ENCODE data around the gene WBP2.

WBP2 gene

DNA sequence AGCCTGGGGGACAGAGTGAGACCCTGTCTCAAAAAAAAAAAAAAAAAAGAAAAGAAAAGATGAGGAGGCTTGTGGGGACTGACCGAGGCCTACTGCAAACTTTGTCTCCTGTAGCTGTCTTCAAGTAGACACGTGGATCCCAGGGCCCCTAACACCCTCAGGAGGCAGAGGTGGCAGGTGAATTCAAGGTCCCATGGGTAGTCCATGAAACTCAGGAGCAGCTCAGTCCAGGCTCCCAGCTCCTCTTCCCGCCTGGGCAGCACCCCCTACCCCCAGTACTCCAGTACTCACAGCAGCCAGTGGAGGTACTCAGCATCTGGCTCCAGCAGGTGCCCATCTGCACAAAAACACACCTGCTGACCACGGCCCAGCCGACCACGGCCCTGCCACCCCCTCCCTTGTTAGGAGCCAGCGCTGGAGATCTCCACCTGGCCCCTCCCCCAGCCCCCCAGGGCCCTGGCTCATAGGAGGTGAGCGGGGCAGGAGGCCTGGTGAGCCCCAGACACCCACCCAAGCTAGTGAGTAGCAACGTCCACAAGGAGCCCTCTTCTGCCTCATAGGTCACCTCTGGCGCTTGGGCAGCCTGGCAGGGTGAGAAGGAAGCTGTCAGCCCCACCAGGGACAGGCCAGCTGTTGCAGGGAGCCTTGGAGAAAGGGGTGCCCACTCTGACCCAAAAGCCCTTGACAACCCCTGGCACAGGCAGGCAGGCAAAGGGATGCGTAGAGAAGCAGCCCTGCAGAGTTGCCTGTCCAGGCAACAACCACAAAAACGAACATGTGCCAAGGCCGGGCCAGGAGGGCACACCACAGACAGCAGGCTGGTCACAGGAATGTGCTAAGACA, 45.8 kb upstream of the WBP2 start:
- H3K27ac ChIP-seq (ENCODE audit: low read depth, low read length) = no peak overlapping the region
- H3K9ac ChIP-seq (ENCODE audit: low read length) = no peak overlapping the region
- peaks cover 13% of the 10 kb centered on the region for H3K79me2 ChIP-seq (ENCODE audit: insufficient read depth, low read length)
- H3K4me2 ChIP-seq (ENCODE audit: low read depth, low read length, poor library complexity, severe bottlenecking) = no peak overlapping the region
- no peaks in the 10 kb centered on the region for H3K36me3 ChIP-seq (ENCODE audit: low read length)
- no peaks in the 10 kb centered on the region for H3K27me3 ChIP-seq (ENCODE audit: low read length)
- H2AFZ ChIP-seq (ENCODE audit: low read depth, low read length, severe bottlenecking) = no peak overlapping the region
- no peaks in the 10 kb centered on the region for H4K20me1 ChIP-seq (ENCODE audit: low read depth, low read length)
- peaks cover 10% of the 10 kb centered on the region for H3F3A ChIP-seq (ENCODE audit: insufficient read depth)
- no peaks in the 10 kb centered on the region for H3K9me2 ChIP-seq (replicated peaks; ENCODE audit: insufficient read depth, low read length)
- no peaks in the 10 kb centered on the region for H3K9me3 ChIP-seq (ENCODE audit: insufficient read depth, low read length)
- H3K4me3 ChIP-seq (ENCODE audit: insufficient read depth, low read length, poor library complexity, severe bottlenecking) = no peak overlapping the region
- TF ChIP-seq EZH2phosphoT487 (conservative IDR thresholded peaks at IDR 0.05; ENCODE audit: low read length) = no peak
- TF ChIP-seq, protein P1, sequence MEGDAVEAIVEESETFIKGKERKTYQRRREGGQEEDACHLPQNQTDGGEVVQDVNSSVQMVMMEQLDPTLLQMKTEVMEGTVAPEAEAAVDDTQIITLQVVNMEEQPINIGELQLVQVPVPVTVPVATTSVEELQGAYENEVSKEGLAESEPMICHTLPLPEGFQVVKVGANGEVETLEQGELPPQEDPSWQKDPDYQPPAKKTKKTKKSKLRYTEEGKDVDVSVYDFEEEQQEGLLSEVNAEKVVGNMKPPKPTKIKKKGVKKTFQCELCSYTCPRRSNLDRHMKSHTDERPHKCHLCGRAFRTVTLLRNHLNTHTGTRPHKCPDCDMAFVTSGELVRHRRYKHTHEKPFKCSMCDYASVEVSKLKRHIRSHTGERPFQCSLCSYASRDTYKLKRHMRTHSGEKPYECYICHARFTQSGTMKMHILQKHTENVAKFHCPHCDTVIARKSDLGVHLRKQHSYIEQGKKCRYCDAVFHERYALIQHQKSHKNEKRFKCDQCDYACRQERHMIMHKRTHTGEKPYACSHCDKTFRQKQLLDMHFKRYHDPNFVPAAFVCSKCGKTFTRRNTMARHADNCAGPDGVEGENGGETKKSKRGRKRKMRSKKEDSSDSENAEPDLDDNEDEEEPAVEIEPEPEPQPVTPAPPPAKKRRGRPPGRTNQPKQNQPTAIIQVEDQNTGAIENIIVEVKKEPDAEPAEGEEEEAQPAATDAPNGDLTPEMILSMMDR (IDR thresholded peaks at IDR 0.05; ENCODE audit: insufficient read depth, low read length, poor library complexity, severe bottlenecking) = no peak

DNA sequence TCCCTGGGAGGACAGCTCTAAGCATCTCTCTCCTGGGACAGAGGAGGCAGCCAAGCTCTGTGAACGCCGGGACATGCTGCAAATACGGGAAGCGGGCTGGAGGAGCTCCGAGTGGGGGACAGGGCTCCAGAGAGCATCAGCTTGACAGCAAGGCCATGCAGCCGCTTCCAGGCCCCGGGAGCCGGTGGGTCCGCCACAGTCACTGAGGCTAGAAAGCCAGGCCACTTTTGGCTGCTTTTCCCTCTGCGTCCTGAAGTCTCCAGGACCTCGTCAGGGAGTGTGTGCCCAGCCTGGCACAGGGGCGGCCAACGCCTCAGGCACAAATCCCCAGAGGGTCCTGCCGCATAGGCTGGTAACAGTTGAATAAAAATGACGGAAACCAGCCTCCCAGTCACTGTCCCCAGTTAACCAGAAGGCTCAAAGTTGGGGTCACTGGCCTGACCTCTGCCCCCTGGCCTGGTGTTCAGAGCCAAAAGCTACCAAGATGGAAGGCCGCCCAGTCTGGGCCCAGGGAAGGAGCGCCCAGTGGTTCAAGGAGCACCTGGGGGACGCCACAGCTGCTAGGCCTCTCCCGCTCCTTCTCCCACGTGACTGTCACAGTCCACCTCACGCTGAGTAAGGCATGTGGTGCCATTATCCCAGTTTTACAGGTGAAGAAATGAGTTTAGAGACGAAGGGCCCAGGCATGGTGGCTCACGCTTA, 44.8 kb upstream of the WBP2 start:
- Histone ChIP-seq H3K79me2 (ENCODE audit: insufficient read depth, low read length) (peaks cover 22% of the 10 kb centered on the region), H3K4me3 (ENCODE audit: insufficient read depth, low read length, poor library complexity, severe bottlenecking) (no peak overlapping the region), H3K9ac (ENCODE audit: low read length) (no peak overlapping the region), H3K27ac (ENCODE audit: low read depth, low read length) (no peak overlapping the region), H3K36me3 (ENCODE audit: low read length) (no peaks in the 10 kb centered on the region), H3K4me2 (ENCODE audit: low read depth, low read length, poor library complexity, severe bottlenecking) (no peak overlapping the region), H4K20me1 (ENCODE audit: low read depth, low read length) (no peaks in the 10 kb centered on the region), H3K9me2 (replicated peaks; ENCODE audit: insufficient read depth, low read length) (no peaks in the 10 kb centered on the region), H2AFZ (ENCODE audit: low read depth, low read length, severe bottlenecking) (no peak overlapping the region), H3K27me3 (ENCODE audit: low read length) (no peaks in the 10 kb centered on the region), H3K9me3 (ENCODE audit: insufficient read depth, low read length) (no peaks in the 10 kb centered on the region), H3F3A (ENCODE audit: insufficient read depth) (peaks cover 10% of the 10 kb centered on the region)
- TF ChIP-seq EZH2phosphoT487 (conservative IDR thresholded peaks at IDR 0.05; ENCODE audit: low read length) = no peak
- TF ChIP-seq, protein P1 (IDR thresholded peaks at IDR 0.05; ENCODE audit: insufficient read depth, low read length, poor library complexity, severe bottlenecking) = no peak

DNA sequence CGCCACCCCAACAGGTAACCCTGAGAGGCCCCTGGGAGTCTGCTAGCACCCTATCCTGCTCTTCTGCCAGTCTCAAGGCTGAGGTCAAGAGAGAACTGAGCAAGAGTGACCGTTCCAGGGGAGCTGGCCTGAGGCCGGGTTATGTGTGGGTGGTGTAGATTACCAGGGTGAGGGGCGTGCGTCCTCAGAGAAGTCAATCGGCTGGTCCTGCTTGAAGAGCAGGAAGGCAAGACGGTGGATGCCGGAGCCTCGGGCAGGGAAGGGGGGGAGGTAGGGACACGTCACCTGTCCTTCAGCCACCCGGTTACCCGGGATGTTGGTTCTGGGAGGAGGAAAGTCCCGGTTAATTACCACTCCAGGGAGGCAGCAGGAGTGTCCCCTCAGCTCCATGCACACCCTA, 44.2 kb upstream of the WBP2 start:
- no peak overlapping the region for H3K9ac ChIP-seq (ENCODE audit: low read length)
- peaks cover 10% of the 10 kb centered on the region for H3F3A ChIP-seq (ENCODE audit: insufficient read depth)
- H3K79me2 ChIP-seq (ENCODE audit: insufficient read depth, low read length) = peaks cover 27% of the 10 kb centered on the region
- no peak overlapping the region for H3K27ac ChIP-seq (ENCODE audit: low read depth, low read length)
- H3K9me3 ChIP-seq (ENCODE audit: insufficient read depth, low read length) = no peaks in the 10 kb centered on the region
- TF ChIP-seq, protein P1 (IDR thresholded peaks at IDR 0.05; ENCODE audit: insufficient read depth, low read length, poor library complexity, severe bottlenecking) = no peak
- no peak for TF ChIP-seq EZH2phosphoT487 (conservative IDR thresholded peaks at IDR 0.05; ENCODE audit: low read length)
- H3K27me3 ChIP-seq (ENCODE audit: low read length) = no peaks in the 10 kb centered on the region
- no peaks in the 10 kb centered on the region for H3K36me3 ChIP-seq (ENCODE audit: low read length)
- H2AFZ ChIP-seq (ENCODE audit: low read depth, low read length, severe bottlenecking) = no peak overlapping the region
- no peak overlapping the region for H3K4me2 ChIP-seq (ENCODE audit: low read depth, low read length, poor library complexity, severe bottlenecking)
- no peak overlapping the region for H3K4me3 ChIP-seq (ENCODE audit: insufficient read depth, low read length, poor library complexity, severe bottlenecking)
- no peaks in the 10 kb centered on the region for H4K20me1 ChIP-seq (ENCODE audit: low read depth, low read length)
- H3K9me2 ChIP-seq (replicated peaks; ENCODE audit: insufficient read depth, low read length) = no peaks in the 10 kb centered on the region
